ENCODE data around the gene RPL27A.

Gene RPL27A

GRCh38 chr11:8729067-8729466, 46.5 kb downstream of the RPL27A start:
- no peak for DNase-seq (ENCODE audit: low spot score)
- TF ChIP-seq, protein P1, sequence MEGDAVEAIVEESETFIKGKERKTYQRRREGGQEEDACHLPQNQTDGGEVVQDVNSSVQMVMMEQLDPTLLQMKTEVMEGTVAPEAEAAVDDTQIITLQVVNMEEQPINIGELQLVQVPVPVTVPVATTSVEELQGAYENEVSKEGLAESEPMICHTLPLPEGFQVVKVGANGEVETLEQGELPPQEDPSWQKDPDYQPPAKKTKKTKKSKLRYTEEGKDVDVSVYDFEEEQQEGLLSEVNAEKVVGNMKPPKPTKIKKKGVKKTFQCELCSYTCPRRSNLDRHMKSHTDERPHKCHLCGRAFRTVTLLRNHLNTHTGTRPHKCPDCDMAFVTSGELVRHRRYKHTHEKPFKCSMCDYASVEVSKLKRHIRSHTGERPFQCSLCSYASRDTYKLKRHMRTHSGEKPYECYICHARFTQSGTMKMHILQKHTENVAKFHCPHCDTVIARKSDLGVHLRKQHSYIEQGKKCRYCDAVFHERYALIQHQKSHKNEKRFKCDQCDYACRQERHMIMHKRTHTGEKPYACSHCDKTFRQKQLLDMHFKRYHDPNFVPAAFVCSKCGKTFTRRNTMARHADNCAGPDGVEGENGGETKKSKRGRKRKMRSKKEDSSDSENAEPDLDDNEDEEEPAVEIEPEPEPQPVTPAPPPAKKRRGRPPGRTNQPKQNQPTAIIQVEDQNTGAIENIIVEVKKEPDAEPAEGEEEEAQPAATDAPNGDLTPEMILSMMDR (IDR thresholded peaks at IDR 0.05; ENCODE audit: borderline replicate concordance, control extremely low read depth, extremely low read depth, insufficient read depth, missing control alignments): no peak
- in situ Hi-C loops (cut with MboI; ENCODE audit: low sequenced_read_pairs, unreplicated experiment): no loop called here

DNA sequence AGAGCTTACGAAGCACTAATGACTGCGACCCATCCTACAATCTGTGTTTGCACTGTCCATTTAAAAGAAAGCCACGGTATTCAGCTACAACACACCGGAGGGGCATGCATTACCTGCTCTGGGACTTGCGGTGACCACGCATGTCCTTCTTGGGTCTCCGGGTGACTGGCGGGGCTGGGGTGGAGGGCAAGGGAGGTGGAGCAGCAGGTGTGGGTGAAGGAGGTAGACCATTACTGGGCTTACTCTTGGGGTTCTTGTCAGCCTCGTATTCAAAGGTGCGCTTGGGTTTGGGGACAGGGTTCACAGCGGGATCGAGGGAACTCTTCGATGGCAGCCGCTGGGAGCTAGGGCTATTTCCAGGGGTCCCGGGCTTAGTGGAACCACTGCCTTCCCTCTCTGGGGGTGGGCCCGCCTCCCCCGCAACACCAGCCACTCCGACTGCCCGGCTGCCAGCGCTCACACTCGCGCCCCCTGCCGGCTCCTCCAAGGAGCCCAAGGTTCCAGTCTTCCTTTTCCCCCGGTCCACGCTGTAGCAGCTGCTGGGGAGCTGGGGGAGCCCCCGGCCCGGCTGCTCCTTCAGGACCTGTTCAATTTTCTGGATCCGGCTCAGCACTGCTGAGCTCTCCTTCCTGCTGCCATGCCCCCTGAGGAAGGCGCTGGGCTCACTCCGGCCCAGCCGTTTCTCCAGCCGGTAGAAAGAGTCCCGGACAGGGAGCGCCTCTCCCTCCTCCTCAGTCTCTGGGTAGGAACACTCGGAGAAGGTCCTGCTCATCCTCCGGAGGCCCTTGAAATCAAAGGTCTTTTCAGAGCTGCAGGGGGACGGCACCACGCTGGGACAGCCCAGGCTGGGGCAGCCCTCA, 47.5 kb downstream of the RPL27A start:
- TF ChIP-seq, protein P1 (IDR thresholded peaks at IDR 0.05; ENCODE audit: borderline replicate concordance, control extremely low read depth, extremely low read depth, insufficient read depth, missing control alignments): no peak
- DNase-seq (ENCODE audit: low spot score): no peak
- in situ Hi-C loops (cut with MboI; ENCODE audit: low sequenced_read_pairs, unreplicated experiment): no loop called here

DNA sequence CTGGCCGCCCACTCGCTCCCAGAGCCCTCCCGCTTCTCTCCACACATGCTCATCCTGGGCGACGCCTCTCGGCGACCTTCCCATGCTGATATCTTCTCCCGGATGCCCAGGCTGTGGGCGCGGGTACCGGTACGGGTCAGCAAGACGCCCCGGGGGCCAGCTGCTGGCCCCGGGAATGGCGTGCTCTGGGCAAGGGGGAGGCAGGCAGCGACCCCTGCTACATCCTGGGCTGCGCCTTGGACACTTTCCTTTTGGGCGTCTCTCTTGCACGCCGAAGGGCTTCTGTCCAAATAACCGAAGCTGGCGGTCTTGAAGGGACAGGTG, 48.1 kb downstream of the RPL27A start:
- TF ChIP-seq, protein P1 (IDR thresholded peaks at IDR 0.05; ENCODE audit: borderline replicate concordance, control extremely low read depth, extremely low read depth, insufficient read depth, missing control alignments): no peak
- in situ Hi-C loops (cut with MboI; ENCODE audit: low sequenced_read_pairs, unreplicated experiment): no loop called here
- no peak for DNase-seq (ENCODE audit: low spot score)

DNA sequence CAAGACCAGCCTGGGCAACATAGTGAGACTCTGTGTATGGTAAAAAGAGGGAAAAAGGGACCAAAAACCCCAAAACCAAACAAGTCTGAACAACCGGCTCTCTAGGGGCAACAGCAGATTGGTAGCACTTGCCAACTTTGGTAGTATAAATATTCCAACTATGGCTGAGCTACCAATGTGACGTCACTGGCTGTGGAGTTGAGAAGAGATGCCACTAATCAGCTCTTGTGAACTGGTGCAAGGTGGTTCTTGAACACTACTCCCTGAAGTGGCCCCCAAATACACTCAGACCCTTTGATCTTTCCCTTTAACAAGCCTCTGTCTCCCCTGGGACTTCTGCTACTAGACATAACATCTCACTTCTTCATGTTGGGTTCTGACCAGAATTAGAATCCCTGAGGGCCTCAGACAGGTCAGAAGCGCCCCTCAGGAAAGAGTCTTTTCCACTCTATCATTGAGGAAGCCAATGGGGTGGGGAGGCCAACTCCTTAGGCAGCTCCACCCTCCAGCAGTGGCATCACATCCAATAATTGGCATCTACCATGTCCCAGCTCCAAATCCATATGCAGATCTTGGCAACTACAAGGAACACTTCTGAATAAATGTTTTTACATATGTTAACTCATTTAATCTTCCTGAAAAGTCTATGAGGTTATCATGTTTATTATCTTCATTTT, 49.2 kb downstream of the RPL27A start:
- no peak for DNase-seq (ENCODE audit: low spot score)
- in situ Hi-C loops (cut with MboI; ENCODE audit: low sequenced_read_pairs, unreplicated experiment): no loop called here
- TF ChIP-seq, protein P1 (IDR thresholded peaks at IDR 0.05; ENCODE audit: borderline replicate concordance, control extremely low read depth, extremely low read depth, insufficient read depth, missing control alignments): no peak

GRCh38 chr11:8732324-8732670, 49.7 kb downstream of the RPL27A start:
- no peak for DNase-seq (ENCODE audit: low spot score)
- in situ Hi-C loops (cut with MboI; ENCODE audit: low sequenced_read_pairs, unreplicated experiment): no loop called here
- TF ChIP-seq, protein P1 (IDR thresholded peaks at IDR 0.05; ENCODE audit: borderline replicate concordance, control extremely low read depth, extremely low read depth, insufficient read depth, missing control alignments): no peak

DNA sequence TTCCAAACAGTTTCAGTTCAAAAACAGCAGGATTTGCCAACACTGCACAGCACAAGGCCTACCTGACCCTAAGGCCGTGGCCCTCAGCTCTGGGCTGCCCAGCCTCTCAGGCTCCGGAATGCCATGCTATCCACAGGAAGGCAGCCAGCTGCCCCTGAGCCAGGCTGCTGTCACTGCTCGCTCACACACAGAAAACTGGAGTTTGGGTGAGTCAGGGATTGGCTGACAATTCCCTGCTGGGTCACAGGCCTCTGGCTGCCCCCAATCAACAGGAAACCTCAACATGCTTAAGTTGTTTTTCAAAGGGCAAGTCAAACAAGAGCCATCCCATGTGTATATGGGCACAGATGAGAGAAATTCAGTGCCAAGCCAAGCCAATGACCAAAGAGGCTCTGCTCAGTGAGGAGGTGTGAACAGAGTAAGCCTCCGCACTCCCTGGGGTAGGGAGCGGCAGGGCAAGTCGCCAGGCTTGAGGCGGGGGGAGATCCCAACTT, 50.2 kb downstream of the RPL27A start:
- TF ChIP-seq, protein P1 (IDR thresholded peaks at IDR 0.05; ENCODE audit: borderline replicate concordance, control extremely low read depth, extremely low read depth, insufficient read depth, missing control alignments): no peak
- no peak for DNase-seq (ENCODE audit: low spot score)
- in situ Hi-C loops (cut with MboI; ENCODE audit: low sequenced_read_pairs, unreplicated experiment): no loop called here

All from GM13976 (cell line).